ENCODE results near the gene GTF2IRD1.
"Not testable (repeated sequence)": the region's sequence is repeated elsewhere in the genome, so short reads cannot be mapped to it uniquely, and the experiment has no call there.

Gene GTF2IRD1

DNA sequence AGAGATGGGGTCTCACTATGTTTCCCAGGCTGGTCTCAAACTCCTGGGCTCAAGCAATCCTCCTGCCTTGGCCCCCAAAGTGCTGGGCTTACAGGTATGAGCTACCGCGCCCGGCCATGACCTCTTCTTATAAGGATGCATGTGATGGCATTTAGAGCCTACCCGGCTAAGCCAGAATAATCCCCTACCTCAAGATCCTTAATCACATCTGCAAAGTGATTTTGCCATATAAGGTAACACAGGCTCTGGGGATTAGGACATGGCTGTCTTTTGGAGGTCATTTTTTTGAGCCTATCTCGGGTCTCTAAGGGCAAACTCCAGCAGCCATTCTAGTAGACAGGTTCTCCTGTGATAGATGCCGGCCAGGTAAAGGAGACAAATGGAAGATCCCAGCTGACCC is 39.6 kb downstream of the GTF2IRD1 start:
- no peak for DNase-seq (ENCODE audit: low read depth)

DNA sequence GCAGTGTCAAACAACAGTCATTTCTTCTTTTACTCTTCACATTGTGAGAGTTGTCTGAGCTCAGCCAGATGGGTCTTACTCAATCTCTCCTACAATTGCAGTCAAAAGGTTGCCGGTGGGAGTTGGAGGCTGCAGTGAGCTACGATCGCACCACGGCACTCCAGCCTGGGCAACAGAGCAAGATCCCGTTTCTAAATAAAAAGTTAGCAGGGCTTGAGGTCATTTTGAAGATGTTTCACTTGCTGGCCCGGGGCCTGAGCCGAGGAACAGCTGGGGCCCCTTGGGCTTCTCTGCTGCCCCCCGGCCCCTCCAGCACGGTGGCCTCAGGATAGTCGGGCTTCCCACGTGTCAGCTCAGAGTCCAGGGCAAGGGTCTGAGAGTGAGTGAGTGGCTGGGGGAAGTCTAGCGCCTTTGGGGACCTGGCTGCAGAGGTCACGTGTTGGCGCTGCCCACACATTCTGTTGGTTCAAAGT is 40.4 kb downstream of the GTF2IRD1 start:
- no peak for DNase-seq (ENCODE audit: low read depth)

DNA sequence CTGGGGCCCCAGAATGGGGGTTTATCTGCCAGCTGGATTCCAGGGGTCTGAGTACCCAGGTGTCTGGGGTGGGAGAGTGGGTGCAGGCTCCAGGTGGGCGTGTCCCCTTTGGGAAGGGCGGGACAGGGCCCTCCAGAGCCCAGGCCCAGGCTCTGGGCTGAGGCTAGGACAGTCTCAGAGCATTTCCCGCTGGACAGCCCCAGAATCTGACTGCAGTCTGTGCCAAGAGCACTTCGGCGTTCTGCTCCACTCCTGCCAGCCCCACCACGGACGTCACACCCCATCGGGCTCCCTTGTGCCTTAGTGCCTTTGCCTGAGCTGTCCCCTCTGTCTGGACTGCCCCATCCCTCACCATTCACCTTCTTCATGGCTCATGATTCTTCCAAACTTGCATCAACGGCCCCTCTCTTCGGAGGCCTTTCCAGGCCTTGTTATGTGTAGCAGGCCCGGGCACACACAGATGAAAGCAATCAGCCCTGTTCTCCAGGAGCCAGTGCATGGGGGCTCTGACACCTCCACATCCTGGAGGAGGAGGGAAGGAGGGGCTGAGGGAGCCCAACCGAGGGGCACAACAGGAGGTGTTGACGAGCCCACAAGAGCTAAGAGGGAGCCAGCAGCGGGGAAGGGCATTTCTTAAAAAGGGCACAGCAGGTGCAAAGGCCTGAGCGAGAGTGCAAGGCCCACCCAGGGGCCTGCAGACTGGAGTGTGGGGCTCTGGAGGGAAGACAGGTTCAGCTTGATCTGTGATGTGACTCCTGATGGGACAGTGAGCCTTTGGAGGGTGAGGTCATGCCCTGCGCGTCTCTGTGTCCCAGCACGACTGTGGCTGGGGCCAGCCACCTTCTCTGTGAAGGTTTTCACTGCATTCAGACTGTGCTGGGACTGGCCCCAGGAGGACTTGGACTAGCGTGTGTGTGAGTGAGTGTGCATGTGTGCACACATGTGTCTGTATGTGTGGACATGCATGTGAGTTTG is 41.7 kb downstream of the GTF2IRD1 start:
- DNase-seq (ENCODE audit: low read depth), result no peak

DNA sequence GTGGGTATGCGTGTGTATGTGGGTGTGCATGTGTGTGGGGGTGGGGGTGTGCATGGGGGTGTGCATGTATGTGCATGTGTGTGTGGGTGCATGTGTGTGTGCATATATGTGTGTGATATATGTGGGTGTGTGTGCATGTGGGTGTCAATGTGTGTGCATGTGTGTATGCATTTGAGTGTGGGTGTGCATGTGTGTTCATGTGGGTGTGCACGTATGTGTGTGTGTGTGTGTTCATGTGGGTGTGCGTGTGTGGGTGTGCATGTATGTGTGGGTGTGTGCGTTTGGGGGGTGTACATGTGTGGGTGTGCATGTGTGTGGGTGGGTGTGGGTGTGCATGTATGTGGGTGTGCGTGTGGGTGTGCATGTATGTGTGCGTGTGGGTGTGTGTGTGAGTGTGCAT is 42.6 kb downstream of the GTF2IRD1 start:
- DNase-seq (ENCODE audit: low read depth), result no peak

DNA sequence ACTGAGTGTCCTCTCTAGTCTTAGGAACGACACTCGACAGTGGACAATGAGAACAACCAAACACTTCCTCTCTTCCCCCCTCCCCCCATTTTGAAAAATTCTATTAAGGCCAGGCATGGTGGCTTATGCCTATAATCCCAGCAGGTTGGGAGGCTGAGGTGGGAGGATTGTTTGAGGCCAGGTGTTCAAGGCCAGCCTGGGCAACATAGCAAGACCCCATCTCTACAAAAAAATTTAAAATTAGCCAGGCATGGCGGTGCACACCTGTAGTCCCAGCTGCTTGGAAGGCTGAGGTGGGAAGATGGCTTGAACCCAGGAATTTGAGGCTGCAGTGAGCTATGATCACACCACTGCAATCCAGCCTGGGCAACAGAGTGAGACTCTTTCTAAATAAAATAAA is 43.1 kb downstream of the GTF2IRD1 start:
- not testable (repeated sequence) for DNase-seq (ENCODE audit: low read depth)

DNA sequence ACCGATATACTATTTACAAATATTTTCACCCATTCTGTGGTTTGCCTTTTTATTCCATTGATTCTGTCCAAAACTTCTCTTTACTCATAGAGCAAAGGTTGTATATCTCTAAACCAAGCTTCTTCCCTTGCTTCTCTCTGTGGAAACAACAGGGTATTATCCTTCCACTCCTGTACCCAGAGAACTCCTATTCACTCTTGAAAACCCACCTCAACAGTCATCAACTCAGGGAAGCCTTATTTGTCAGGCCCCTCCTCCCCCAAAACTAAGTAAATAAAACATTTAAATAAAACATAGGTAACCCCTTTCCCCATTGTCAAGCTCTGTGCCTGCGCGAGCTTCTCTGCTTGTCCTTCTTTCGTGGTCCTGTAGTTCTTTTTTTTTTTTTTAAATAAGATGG is 44.6 kb downstream of the GTF2IRD1 start:
- no peak for DNase-seq (ENCODE audit: low read depth)

DNA sequence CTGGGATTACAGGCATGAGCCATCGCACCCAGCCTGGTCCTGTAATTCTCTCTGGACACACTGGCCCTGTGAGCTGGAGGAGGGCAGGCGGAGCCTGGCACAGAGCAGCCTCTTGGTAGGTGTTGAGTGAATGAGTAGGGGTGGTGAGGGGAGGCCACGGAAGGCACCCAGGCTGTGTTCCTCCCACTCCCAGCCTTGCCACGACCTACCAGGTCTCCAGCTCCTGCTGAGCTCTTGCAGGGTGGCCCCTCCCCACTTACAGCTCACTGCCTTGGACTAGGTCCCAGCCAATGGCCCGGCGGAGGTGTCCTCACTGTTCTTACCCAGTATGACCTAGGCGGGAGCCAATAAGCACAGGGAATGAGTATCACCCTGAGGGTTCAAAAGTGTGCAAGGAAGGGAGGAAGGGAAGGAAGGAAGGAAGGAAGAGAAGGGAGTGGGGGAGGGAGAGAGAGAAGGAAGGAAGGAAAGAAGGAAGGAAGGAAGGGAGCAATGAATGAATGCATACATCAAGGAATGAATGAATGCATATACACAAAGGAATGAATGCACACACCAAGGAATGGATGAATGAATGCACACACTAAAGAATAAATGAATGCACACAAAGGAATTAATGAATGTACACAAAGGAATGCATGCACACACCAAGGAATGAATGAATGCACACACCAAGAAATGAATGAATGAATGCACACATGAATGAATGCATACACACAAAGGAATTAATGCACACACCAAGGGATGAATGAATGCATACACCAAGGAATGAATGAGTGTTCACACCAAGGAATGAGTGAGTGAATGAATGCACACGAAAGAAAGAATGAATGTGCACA is 45.5 kb downstream of the GTF2IRD1 start:
- no peak for DNase-seq (ENCODE audit: low read depth)

DNA sequence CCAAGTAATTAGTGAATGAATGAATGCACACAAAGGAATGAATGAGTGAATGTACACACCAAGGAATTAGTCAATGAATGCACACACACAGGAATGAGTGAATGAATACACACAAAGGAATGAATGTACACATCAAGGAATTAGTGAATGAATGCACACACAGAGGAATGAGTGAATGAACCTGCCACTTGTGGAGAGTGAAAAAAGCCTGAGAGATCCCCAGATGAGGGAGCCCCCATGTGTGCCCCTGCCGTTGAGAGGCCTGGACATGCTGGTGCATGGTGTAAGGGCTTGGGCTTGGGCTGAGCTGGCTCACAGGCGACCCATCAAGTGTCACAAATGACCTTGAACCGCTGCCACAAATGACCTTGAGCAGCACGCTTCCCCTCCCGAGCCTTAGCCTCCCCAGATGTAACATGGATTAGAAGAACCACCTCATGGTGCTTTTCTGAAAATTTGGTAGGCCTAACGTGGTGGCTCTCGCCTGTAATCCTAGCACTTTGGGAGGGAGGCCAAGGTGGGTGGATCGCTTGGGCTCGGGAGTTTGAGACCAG is 46.2 kb downstream of the GTF2IRD1 start:
- no peak for DNase-seq (ENCODE audit: low read depth)

DNA sequence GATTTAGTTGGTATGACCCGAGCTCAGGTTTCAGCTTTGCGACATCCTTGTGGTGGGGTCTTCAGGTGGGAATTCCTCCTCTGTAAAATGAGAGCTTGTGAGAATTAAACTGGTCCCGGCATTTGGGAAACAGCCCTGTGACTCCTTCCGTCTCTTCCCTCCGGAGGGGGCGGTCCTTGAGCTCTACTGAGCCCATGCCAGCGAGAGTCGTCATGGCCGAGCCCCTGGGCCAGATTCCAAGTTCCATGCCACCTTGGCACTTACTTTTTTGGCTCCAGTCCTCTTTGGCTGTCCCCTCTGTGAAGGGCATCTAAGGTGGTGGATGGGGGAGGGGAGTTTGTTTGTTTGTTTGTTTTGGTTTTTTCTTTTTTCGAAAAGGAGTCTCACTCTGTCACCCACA is 47.6 kb downstream of the GTF2IRD1 start:
- peak; percentile 23 for DNase-seq (ENCODE audit: low read depth)

DNA sequence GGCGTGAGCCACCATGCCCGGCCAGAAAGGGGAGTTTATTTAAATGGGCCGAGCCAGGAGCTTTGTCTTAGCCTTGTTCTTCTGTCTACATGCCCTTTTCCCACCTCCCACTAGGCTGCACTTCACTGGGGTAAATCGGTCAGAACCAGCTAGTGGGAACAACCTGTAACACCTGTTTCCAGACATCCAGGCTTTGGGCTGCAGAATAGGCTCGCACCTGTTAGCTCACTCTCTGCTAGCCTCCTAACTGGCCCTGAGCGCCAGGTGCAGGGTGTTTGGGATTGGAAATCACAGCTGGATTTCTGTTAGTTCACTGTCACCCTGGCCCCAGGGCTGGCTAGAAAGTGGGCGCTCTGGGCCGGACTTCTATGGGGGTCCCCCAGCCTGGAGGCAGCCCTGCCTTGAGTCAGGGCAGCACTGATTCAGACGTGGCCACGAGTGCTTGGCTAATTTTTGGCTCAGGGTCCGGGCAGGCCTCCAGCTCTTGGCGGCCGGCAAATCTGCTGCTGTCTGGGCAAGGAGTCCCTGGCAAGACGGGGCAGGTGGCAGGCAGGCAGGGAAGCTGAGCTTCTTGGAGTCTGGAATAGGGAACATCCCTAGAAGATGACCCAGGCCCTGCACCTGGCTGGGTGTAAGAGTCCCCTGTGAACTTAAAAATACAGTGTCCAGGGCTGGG is 48.6 kb downstream of the GTF2IRD1 start:
- DNase-seq (ENCODE audit: low read depth), result peak; percentile 38

DNA sequence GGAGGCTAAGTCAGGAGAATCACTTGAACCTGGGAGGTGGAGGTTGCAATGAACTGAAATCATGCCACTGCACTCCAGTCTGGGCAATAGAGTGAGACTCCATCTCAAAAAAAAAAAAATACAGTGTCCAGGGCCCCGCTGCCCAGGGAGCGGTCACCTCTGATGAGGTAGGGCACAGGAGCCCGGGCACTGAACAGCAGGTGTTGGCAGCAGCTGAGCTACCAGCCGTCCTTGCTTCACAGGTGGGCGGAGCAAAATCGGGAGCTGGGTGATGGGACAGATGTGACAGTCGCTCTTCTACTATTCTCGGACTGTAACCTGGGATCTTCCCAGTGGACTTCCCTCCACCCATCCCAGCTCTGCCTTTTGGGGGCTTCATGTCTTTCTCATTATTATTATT is 49.4 kb downstream of the GTF2IRD1 start:
- DNase-seq (ENCODE audit: low read depth), result no peak

DNA sequence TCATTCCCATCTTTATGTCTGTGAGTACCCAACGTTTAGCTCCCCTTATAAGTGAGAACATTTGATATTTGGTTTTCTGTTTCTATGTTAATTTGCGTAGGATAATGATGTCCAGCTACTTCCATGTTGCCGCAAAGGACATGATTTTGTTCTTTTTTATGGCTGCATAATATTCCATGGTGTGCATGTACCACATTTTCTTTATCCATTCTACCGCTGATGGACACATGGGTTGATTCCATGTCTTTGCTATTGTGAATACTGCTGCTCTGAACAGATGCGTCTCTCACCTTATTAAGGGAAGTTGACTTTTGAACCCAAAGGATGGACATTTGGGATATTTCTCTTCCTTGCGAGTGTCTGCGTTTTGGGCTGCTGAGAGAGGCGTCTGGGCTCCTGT is 50.2 kb downstream of the GTF2IRD1 start:
- DNase-seq (ENCODE audit: low read depth), result no peak

DNA sequence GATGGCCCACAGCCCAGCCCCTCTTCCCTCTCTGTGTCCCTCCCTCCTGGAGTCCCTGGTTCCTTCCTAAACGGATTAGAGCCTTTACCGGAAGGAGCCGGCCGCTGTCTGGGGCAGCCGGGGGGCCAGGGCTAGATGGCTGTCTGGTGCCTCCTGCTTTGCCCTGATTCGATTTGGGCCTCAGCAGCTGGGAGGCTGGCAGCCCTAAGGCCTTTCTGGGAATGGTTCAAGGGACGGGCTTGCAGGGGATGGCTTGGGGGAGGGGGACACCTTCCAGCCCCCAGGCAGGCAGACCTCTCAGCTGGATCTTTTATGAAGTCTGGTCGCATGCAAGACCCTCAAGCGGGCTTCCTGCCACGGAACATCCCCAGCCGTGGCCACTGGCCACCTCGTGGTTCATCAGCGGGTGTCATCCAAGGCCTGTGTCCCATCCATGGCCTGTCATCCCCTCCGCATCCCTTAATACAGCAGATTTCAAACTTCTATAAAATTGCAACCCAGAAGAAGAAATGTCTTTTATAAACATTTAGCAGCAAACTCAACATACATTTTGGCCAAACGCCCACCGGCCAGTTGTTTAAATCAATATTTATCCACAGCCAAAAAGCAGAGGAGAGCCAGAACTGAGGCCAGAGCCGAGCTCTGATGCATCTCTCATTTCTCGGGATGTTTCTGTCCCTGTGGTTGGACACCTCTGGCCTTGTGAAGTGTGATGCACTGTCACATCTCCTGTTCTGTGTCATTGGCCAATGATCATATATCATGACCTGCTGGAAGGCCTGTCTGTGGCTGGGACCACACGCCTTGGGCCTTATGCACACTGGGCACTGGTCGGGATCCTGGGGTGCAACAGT is 52.0 kb downstream of the GTF2IRD1 start:
- no peak for DNase-seq (ENCODE audit: low read depth)

DNA sequence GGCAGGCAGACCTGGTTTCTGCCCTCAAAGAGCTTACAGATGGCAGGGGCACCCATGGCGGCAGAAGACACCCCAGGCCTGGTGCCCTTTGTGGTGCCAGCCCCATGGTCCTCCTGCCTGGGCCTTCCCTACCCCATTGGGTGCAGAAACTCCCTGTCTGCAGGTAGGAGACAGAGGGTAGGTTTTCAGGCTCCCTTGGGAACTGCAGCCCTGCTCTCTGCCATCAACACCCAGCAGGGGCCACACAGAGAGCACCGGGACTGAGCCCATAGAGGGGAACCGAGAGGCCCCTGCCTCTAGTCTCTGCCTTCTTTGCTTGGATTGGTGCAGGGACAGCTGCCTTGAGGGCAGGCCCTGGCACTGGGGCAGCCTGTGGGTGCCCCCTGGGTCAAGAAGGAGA is 52.6 kb downstream of the GTF2IRD1 start:
- DNase-seq (ENCODE audit: low read depth), result no peak

DNA sequence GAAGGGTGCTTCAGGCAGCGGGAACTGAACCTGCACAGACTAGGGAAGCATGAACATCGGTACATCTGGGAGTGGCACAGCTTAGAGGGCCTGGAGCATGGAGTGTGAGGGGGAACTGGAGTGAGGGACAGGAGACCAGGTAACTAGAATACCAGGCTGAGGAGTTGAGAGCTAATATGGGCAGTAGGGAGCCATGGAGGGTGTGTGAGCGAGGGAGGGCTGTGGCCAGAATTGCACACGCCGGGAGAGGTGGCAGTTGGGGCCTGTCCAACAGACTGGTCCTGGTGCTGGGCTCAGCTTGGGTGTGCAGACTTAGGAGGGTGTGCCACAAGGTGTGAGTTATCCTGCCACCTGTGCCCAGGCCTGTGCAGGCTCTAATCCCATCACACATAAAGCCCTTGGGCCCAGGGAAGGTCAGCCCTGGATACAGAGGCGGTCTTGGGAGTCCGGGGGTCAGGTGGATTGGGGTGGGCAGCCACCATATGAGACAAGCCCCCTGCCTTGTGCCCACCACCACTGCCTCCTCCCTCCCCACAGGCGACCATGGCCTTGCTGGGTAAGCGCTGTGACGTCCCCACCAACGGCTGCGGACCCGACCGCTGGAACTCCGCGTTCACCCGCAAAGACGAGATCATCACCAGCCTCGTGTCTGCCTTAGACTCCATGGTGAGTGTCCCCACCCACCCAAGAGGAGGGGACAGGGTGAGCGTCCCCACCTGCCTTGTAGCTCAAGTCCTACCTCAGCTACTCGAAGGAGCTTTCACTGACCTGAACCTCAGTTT is 54.0 kb downstream of the GTF2IRD1 start:
- DNase-seq (ENCODE audit: low read depth), result no peak

DNA sequence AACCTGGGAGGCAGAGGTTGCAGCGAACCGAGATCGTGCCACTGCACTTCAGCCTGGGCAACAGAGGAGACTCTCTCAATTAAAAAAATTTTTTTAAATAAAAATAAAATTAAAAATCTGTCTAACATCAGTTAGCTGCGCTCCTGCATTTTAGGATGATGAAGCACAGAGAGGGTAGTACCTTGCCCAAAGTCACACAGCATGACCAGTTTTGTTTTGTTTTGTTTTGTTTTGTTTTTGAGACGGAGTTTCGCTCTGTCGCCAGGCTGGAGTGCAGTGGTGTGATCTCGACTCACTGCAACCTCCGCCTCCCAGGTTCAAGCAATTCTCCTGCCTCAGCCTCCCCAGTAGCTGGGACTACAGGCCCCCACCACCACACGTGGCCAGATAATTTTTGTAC is 55.7 kb downstream of the GTF2IRD1 start:
- DNase-seq (ENCODE audit: low read depth), result not testable (repeated sequence)

DNA sequence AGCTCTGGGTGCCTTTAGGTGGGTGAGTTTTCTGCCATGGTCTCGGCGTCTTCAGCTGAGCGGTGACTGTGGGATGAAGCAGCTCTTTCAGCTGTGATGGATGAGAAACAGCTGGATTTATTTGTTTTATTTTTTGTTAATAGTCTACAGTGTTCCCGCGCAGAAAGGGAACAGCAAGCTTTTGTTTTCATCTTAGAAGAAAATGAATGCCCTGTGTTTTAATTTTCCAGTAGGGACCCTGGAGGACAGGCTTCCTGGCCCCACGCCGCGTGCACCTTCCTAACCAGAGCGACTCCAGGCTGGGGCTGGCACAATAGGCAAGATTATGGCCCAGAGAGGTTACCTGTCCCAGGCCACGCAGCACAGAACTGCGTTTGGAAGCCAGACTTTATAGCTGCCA is 57.6 kb downstream of the GTF2IRD1 start:
- no peak for DNase-seq (ENCODE audit: low read depth)

DNA sequence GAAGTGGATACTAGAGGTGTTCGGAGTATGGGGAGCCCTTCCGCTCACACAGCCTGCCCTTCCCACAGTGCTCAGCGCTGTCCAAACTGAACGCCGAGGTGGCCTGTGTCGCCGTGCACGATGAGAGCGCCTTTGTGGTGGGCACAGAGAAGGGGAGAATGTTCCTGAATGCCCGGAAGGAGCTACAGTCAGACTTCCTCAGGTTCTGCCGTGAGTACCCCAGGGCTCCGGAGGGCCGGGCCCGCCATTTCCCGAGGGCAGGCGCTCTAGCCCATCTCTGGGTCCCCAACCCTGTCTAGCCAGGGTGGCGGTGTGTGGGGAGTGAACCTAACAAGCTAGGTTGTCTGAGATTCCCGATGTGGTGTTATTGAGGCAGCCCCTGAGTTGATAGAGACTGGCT is 59.1 kb downstream of the GTF2IRD1 start:
- DNase-seq (ENCODE audit: low read depth), result no peak

DNA sequence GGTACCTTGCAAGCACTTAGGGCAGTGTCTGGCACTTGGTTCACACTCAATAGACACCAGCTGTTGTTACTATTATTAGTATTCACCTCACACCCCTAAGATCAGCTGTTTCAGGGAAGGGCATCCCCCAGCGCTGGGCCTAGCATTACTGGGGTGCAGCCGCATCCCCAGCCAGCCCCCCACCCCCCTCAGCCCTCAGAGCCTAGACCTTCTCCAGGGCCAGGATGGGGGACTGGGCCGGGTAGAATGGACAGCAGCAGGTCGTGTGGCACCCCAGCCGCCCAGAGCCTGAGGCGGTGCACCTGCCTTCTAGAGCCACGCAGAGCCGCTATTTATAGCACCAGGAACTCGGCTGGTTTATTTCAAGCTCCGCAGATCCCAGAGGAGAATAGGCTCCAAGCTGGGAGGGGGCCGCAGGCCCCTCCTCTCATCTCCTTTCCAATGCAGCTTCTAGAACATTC is 60.5 kb downstream of the GTF2IRD1 start:
- no peak for DNase-seq (ENCODE audit: low read depth)

DNA sequence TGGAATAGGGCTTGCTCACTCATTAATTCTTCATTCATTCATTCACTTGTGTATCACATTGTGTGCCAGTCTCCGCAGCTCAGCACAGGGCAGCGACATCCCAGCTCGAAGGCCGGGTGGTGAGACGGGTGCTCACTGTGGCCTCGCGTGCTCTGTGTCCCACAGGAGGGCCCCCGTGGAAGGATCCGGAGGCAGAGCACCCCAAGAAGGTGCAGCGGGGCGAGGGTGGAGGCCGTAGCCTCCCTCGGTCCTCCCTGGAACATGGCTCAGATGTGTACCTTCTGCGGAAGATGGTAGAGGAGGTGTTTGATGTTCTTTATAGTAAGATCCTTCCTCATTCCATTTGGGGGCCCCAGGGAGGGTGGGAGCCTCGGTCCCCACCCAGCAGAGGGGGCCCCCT is 61.6 kb downstream of the GTF2IRD1 start:
- DNase-seq (ENCODE audit: low read depth), result no peak
